Osteocyte (in vitro differentiated cells): ENCODE measurements around the gene RIN3. TPM values are rescaled to one million over a fixed set of nuclear protein-coding genes. Genes with fewer than 3 reads are reported as not detected.

Source experiments
- DNase-seq: peaks from one replicate; pipeline ENCODE4 v3.0.0; 2021; ENCODE audit warnings: mixed read lengths; ENCODE audit not compliant: unreplicated experiment; ENCODE audit errors: extremely low spot score
- H3K27ac Mint-ChIP-seq: one replicate; pipeline ENCODE4 v1.8.0; 2021; ENCODE audit warnings: mild to moderate bottlenecking, mixed read lengths; ENCODE audit not compliant: unreplicated experiment
- H3K27me3 Mint-ChIP-seq: one replicate; pipeline ENCODE4 v1.8.0; 2021; ENCODE audit warnings: mixed read lengths; ENCODE audit not compliant: unreplicated experiment
- H3K36me3 Mint-ChIP-seq: one replicate; pipeline ENCODE4 v1.8.0; 2021; ENCODE audit warnings: mixed read lengths; ENCODE audit not compliant: unreplicated experiment
- H3K4me1 Mint-ChIP-seq: one replicate; pipeline ENCODE4 v1.8.0; 2021; ENCODE audit warnings: mixed read lengths; ENCODE audit not compliant: unreplicated experiment
- H3K4me3 Mint-ChIP-seq: one replicate; pipeline ENCODE4 v1.8.0; 2021; ENCODE audit warnings: mild to moderate bottlenecking, moderate library complexity, mixed read lengths; ENCODE audit not compliant: unreplicated experiment
- H3K9me3 Mint-ChIP-seq: one replicate; pipeline ENCODE4 v1.8.0; 2021; ENCODE audit warnings: mixed read lengths; ENCODE audit not compliant: unreplicated experiment
- CTCF ChIP-seq: fragments of 200-600 bp; sonication (generic); IDR thresholded peaks from 2 replicates; pipeline ENCODE4 v1.5.0; 2021; ENCODE audit warnings: antibody characterized with exemption, mild to moderate bottlenecking, moderate library complexity
- total RNA-seq: library from RNA; stranded (reverse); gene quantifications from 2 replicates; pipeline ENCODE4 v1.2.1, GENCODE V29; 2021

The RIN3 gene
- total RNA-seq, 1 donor from 2014 or later, result 26.7 TPM

GRCh38 chr14:92497391-92497790, 16.2 kb upstream of the RIN3 start:
- Mint-ChIP-seq H3K4me3 (no peak overlapping the region), H3K9me3 (no peaks in the 10 kb centered on the region), H3K36me3 (no peaks in the 10 kb centered on the region), H3K4me1 (peaks cover 17% of the 10 kb centered on the region), H3K27ac (no peak overlapping the region), H3K27me3 (no peaks in the 10 kb centered on the region)
- no peak for DNase-seq
- TF ChIP-seq CTCF, result no peak

GRCh38 chr14:92499234-92499633, 14.3 kb upstream of the RIN3 start:
- H3K9me3 Mint-ChIP-seq, result no peaks in the 10 kb centered on the region
- no peak overlapping the region for H3K27ac Mint-ChIP-seq
- TF ChIP-seq CTCF, result no peak
- H3K27me3 Mint-ChIP-seq, result no peaks in the 10 kb centered on the region
- no peak overlapping the region for H3K4me3 Mint-ChIP-seq
- H3K4me1 Mint-ChIP-seq, result peaks cover 35% of the 10 kb centered on the region
- no peak for DNase-seq
- H3K36me3 Mint-ChIP-seq, result no peaks in the 10 kb centered on the region

GRCh38 chr14:92500491-92500941, 13.1 kb upstream of the RIN3 start:
- peak; percentile 77 for DNase-seq
- no peaks in the 10 kb centered on the region for H3K9me3 Mint-ChIP-seq
- no peak overlapping the region for H3K27ac Mint-ChIP-seq
- no peaks in the 10 kb centered on the region for H3K27me3 Mint-ChIP-seq
- H3K4me3 Mint-ChIP-seq, result no peak overlapping the region
- TF ChIP-seq CTCF, result no peak
- H3K4me1 Mint-ChIP-seq, result peaks cover 37% of the 10 kb centered on the region
- H3K36me3 Mint-ChIP-seq, result no peaks in the 10 kb centered on the region

- H3K27me3 Mint-ChIP-seq, result no peaks in the 10 kb centered on the region
- peak overlapping the region; percentile 46 for H3K27ac Mint-ChIP-seq
- H3K4me1 Mint-ChIP-seq, result peaks cover 37% of the 10 kb centered on the region
- H3K36me3 Mint-ChIP-seq, result no peaks in the 10 kb centered on the region
- no peak for TF ChIP-seq CTCF
- DNase-seq, result no peak
- H3K9me3 Mint-ChIP-seq, result no peaks in the 10 kb centered on the region
- no peak overlapping the region for H3K4me3 Mint-ChIP-seq
Measured at GRCh38 chr14:92501891-92502351, 11.7 kb upstream of the RIN3 start.

GRCh38 chr14:92502541-92503286, 10.9 kb upstream of the RIN3 start:
- no peak for TF ChIP-seq CTCF
- no peaks in the 10 kb centered on the region for H3K9me3 Mint-ChIP-seq
- H3K4me3 Mint-ChIP-seq, result no peak overlapping the region
- H3K27me3 Mint-ChIP-seq, result no peaks in the 10 kb centered on the region
- no peaks in the 10 kb centered on the region for H3K36me3 Mint-ChIP-seq
- peak overlapping the region; percentile 46 for H3K27ac Mint-ChIP-seq
- DNase-seq, result no peak
- peaks cover 37% of the 10 kb centered on the region for H3K4me1 Mint-ChIP-seq
